ENCODE results near the gene TRIM52.
A peak's percentile ranks its signal among the peaks of the same experiment; 100 is the strongest.

TRIM52 gene

DNA sequence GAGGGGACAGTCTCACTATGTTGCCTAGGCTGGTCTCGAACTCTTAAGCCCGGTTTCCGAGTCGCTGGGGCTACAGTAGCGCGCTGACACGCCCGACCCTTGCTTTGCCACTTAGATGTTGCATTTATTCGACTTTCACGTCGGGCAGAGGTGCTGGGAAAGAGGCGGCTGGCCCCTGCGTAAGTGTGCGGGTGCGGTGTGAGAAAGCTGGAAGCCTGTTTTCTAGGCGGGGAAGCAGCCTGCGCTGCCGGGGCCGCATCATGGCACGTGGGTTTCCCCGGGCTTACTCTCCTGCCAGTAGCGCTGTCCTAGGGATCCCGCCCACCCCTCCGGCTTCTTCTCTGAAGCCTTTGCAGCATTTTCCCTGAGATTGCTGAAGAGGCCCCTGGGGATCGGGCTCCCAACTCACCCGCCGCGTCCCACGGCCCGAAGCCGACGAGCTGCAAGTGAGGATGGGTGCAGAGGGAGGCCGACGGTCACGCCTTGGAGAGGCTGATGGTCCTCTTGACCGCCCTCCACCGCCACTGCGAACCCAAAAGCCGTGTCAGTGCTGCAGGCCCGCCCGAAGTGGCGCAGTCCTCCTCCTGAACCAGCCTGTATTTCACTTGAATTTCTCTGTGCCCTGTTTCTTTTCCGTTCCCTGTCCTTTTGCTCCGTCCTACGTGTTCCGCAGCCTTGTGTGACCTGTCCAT lies 43.7 kb downstream of the TRIM52 start (continued):
- TF ChIP-seq, protein P1, sequence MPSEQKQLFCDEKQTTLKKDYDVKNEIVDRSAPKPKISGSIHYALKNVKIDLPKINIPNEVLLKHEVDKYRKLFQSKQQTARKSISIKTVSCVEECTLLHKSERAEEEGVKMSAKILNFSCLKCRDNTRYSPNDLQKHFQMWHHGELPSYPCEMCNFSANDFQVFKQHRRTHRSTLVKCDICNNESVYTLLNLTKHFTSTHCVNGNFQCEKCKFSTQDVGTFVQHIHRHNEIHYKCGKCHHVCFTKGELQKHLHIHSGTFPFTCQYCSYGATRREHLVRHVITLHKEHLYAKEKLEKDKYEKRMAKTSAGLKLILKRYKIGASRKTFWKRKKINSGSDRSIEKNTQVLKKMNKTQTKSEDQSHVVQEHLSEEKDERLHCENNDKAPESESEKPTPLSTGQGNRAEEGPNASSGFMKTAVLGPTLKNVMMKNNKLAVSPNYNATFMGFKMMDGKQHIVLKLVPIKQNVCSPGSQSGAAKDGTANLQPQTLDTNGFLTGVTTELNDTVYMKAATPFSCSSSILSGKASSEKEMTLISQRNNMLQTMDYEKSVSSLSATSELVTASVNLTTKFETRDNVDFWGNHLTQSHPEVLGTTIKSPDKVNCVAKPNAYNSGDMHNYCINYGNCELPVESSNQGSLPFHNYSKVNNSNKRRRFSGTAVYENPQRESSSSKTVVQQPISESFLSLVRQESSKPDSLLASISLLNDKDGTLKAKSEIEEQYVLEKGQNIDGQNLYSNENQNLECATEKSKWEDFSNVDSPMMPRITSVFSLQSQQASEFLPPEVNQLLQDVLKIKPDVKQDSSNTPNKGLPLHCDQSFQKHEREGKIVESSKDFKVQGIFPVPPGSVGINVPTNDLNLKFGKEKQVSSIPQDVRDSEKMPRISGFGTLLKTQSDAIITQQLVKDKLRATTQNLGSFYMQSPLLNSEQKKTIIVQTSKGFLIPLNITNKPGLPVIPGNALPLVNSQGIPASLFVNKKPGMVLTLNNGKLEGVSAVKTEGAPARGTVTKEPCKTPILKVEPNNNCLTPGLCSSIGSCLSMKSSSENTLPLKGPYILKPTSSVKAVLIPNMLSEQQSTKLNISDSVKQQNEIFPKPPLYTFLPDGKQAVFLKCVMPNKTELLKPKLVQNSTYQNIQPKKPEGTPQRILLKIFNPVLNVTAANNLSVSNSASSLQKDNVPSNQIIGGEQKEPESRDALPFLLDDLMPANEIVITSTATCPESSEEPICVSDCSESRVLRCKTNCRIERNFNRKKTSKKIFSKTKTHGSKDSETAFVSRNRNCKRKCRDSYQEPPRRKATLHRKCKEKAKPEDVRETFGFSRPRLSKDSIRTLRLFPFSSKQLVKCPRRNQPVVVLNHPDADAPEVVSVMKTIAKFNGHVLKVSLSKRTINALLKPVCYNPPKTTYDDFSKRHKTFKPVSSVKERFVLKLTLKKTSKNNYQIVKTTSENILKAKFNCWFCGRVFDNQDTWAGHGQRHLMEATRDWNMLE (tag by site-specific recombination; conservative IDR thresholded peaks at IDR 0.05; ENCODE audit: low read depth), result no peak
- TF ChIP-seq, protein P2, sequence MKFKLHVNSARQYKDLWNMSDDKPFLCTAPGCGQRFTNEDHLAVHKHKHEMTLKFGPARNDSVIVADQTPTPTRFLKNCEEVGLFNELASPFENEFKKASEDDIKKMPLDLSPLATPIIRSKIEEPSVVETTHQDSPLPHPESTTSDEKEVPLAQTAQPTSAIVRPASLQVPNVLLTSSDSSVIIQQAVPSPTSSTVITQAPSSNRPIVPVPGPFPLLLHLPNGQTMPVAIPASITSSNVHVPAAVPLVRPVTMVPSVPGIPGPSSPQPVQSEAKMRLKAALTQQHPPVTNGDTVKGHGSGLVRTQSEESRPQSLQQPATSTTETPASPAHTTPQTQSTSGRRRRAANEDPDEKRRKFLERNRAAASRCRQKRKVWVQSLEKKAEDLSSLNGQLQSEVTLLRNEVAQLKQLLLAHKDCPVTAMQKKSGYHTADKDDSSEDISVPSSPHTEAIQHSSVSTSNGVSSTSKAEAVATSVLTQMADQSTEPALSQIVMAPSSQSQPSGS (tag by site-specific recombination; IDR thresholded peaks at IDR 0.05; ENCODE audit: low read depth), result no peak
- TF ChIP-seq ZNF792 (tag by site-specific recombination; IDR thresholded peaks at IDR 0.05) (no peak), ZNF114 (tag by site-specific recombination; IDR thresholded peaks at IDR 0.05) (no peak), ZNF341 (tag by site-specific recombination; IDR thresholded peaks at IDR 0.05; ENCODE audit: low read depth) (peak; percentile 92), ZNF785 (tag by site-specific recombination; IDR thresholded peaks at IDR 0.05) (no peak), KLF10 (tag by site-specific recombination; IDR thresholded peaks at IDR 0.05) (no peak; the same call in 1 of the 2 replicates), ZNF791 (tag by site-specific recombination; IDR thresholded peaks at IDR 0.05) (no peak), ZNF843 (tag by site-specific recombination; IDR thresholded peaks at IDR 0.05) (no peak), MZF1 (tag by site-specific recombination; IDR thresholded peaks at IDR 0.05; ENCODE audit: borderline replicate concordance) (no peak), ZNF10 (tag by site-specific recombination; IDR thresholded peaks at IDR 0.05) (no peak), ZNF157 (tag by site-specific recombination; IDR thresholded peaks at IDR 0.05) (no peak), HOXC10 (CRISPR knock-in tag; IDR thresholded peaks at IDR 0.05) (no peak), ZNF239 (tag by site-specific recombination; IDR thresholded peaks at IDR 0.05) (no peak), REPIN1 (tag by site-specific recombination; IDR thresholded peaks at IDR 0.05; ENCODE audit: low read depth) (no peak), ZNF548 (tag by site-specific recombination; IDR thresholded peaks at IDR 0.05) (no peak), ZSCAN30 (tag by site-specific recombination; IDR thresholded peaks at IDR 0.05) (peak; percentile 70; the same call in 1 of the 2 replicates), ZNF664 (tag by site-specific recombination; IDR thresholded peaks at IDR 0.05) (no peak), OVOL3 (tag by site-specific recombination; IDR thresholded peaks at IDR 0.05) (no peak)
- TF ChIP-seq, protein P3, sequence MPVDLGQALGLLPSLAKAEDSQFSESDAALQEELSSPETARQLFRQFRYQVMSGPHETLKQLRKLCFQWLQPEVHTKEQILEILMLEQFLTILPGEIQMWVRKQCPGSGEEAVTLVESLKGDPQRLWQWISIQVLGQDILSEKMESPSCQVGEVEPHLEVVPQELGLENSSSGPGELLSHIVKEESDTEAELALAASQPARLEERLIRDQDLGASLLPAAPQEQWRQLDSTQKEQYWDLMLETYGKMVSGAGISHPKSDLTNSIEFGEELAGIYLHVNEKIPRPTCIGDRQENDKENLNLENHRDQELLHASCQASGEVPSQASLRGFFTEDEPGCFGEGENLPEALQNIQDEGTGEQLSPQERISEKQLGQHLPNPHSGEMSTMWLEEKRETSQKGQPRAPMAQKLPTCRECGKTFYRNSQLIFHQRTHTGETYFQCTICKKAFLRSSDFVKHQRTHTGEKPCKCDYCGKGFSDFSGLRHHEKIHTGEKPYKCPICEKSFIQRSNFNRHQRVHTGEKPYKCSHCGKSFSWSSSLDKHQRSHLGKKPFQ (tag by site-specific recombination; IDR thresholded peaks at IDR 0.05), result no peak
- TF ChIP-seq, protein P4, sequence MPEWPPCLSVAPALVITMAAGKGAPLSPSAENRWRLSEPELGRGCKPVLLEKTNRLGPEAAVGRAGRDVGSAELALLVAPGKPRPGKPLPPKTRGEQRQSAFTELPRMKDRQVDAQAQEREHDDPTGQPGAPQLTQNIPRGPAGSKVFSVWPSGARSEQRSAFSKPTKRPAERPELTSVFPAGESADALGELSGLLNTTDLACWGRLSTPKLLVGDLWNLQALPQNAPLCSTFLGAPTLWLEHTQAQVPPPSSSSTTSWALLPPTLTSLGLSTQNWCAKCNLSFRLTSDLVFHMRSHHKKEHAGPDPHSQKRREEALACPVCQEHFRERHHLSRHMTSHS (tag by site-specific recombination; IDR thresholded peaks at IDR 0.05), result no peak
- TF ChIP-seq, protein P5, sequence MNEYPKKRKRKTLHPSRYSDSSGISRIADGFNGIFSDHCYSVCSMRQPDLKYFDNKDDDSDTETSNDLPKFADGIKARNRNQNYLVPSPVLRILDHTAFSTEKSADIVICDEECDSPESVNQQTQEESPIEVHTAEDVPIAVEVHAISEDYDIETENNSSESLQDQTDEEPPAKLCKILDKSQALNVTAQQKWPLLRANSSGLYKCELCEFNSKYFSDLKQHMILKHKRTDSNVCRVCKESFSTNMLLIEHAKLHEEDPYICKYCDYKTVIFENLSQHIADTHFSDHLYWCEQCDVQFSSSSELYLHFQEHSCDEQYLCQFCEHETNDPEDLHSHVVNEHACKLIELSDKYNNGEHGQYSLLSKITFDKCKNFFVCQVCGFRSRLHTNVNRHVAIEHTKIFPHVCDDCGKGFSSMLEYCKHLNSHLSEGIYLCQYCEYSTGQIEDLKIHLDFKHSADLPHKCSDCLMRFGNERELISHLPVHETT (tag by site-specific recombination; IDR thresholded peaks at IDR 0.05), result no peak
- TF ChIP-seq, protein P6, sequence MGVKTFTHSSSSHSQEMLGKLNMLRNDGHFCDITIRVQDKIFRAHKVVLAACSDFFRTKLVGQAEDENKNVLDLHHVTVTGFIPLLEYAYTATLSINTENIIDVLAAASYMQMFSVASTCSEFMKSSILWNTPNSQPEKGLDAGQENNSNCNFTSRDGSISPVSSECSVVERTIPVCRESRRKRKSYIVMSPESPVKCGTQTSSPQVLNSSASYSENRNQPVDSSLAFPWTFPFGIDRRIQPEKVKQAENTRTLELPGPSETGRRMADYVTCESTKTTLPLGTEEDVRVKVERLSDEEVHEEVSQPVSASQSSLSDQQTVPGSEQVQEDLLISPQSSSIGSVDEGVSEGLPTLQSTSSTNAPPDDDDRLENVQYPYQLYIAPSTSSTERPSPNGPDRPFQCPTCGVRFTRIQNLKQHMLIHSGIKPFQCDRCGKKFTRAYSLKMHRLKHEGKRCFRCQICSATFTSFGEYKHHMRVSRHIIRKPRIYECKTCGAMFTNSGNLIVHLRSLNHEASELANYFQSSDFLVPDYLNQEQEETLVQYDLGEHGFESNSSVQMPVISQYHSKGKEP (tag by site-specific recombination; IDR thresholded peaks at IDR 0.05), result peak; percentile 86
- TF ChIP-seq, protein P7, sequence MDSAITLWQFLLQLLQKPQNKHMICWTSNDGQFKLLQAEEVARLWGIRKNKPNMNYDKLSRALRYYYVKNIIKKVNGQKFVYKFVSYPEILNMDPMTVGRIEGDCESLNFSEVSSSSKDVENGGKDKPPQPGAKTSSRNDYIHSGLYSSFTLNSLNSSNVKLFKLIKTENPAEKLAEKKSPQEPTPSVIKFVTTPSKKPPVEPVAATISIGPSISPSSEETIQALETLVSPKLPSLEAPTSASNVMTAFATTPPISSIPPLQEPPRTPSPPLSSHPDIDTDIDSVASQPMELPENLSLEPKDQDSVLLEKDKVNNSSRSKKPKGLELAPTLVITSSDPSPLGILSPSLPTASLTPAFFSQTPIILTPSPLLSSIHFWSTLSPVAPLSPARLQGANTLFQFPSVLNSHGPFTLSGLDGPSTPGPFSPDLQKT (IDR thresholded peaks at IDR 0.05; ENCODE audit: borderline replicate concordance, low read depth, low read length), result no peak
